LNCAP (cell line): ENCODE measurements around the gene ESPN.

ENCODE experiments used
- CTCF ChIP-seq: fragments of 450-650 bp; IDR thresholded peaks from 2 replicates; pipeline ENCODE4 v1.5.1; 2017; ENCODE audit warnings: mild to moderate bottlenecking

ESPN gene

GRCh38 chr1:6399294-6399693, 25.3 kb upstream of the ESPN start:
- no peak for TF ChIP-seq CTCF

GRCh38 chr1:6401673-6402072, 22.9 kb upstream of the ESPN start:
- TF ChIP-seq CTCF = no peak

GRCh38 chr1:6408023-6408422, 16.6 kb upstream of the ESPN start:
- TF ChIP-seq CTCF = no peak

GRCh38 chr1:6409053-6409452, 15.5 kb upstream of the ESPN start:
- no peak for TF ChIP-seq CTCF

GRCh38 chr1:6409733-6410132, 14.8 kb upstream of the ESPN start:
- no peak for TF ChIP-seq CTCF

- no peak for TF ChIP-seq CTCF
These were observed 14.2 kb upstream of the ESPN start for GRCh38 chr1:6410248-6410893.

- TF ChIP-seq CTCF = no peak
These were observed 11.7 kb upstream of the ESPN start for GRCh38 chr1:6412896-6413295.

GRCh38 chr1:6414443-6414844, 10.1 kb upstream of the ESPN start:
- 0 out of 2 replicates have a peak, but pooled peaks have one; percentile 31 for TF ChIP-seq CTCF
